K562 (cell line): Measurements from ENCODE around the gene TGFBR2. TPM values are rescaled to one million over a fixed set of nuclear protein-coding genes. Genes with fewer than 3 reads are reported as not detected.

Source experiments
- ATAC-seq: fragments of 200-7000 bp; cut with Tn5 transposase; 3 replicates; pipeline ENCODE4 v1.9.1; 2020; ENCODE audit warnings: moderate library complexity
- BruUV-seq: library from RNA; stranded (reverse); fragments of 400-500 nt; replicated peaks from 2 replicates; lab custom pipeline; 2021; lab: Mats Ljungman, UMichigan
- CTCF ChIA-PET: fragments of 300-600 bp; formaldehyde crosslinking; extraction: SDS; loops from one replicate; lab custom pipeline; 2021; ENCODE audit warnings: low intra/inter-chr PET ratio; lab: Yijun Ruan, JAX
- POLR2A ChIA-PET: fragments of 300-600, 350-650 bp; sonication (Branson Sonifier 250); formaldehyde crosslinking; extraction: SDS; loops from one replicate; lab custom pipeline; 2021; ENCODE audit warnings: antibody characterized with exemption, inconsistent platforms; lab: Yijun Ruan, JAX
- DNase-seq, 4 experiments: peaks; one replicate each; pipeline versions ENCODE4 v3.0.0 to v3.0.0-alpha.2; 2011 to 2018; ENCODE audit warnings: low spot score in 3 of 4, mixed read lengths in 3 of 4; ENCODE audit errors: extremely low read depth in 1 of 4
- FAIRE-seq: peaks from 2 replicates; lab custom pipeline; 2011; peaks lifted over from hg19 to GRCh38; lab: Jason Lieb, UNC
- H2AFZ ChIP-seq: 2 replicates; pipeline ENCODE4 v1.6.0; 2011; ENCODE audit warnings: low read depth, low read length, control low read depth, inconsistent platforms
- H3K27ac ChIP-seq: fragments of 200-600 bp; 3 replicates; pipeline ENCODE4 v1.8.0; 2011; ENCODE audit warnings: low read depth, mild to moderate bottlenecking, control low read depth, inconsistent platforms, low read length, moderate library complexity, mixed read lengths; ENCODE audit errors: extremely low read depth
- H3K27me3 ChIP-seq, 2 experiments: fragments of 300-600 bp in 1 of 2; 2 replicates in 1 of 2; 3 replicates in 1 of 2; pipeline versions ENCODE4 v1.6.0 to v1.8.0; 2011; ENCODE audit warnings: inconsistent platforms in 2 of 2, low read length in 2 of 2, mild to moderate bottlenecking in 1 of 2, mixed read lengths in 1 of 2, moderate library complexity in 1 of 2; ENCODE audit not compliant: control insufficient read depth in 2 of 2, insufficient read depth in 2 of 2
- H3K36me3 ChIP-seq: fragments of 300-600 bp; 3 replicates; pipeline ENCODE4 v1.8.0; 2011; ENCODE audit warnings: mild to moderate bottlenecking, low read length, inconsistent platforms; ENCODE audit not compliant: control insufficient read depth, insufficient read depth
- H3K4me1 ChIP-seq, 2 experiments: fragments of 200-600 bp in 1 of 2; replicated peaks in 1 of 2; 2 replicates in 1 of 2; 3 replicates in 1 of 2; pipeline versions ENCODE4 v1.5.1 to v1.8.0; 2011; ENCODE audit warnings: inconsistent platforms in 2 of 2, low read length in 2 of 2, mild to moderate bottlenecking in 1 of 2, mixed read lengths in 1 of 2, moderate library complexity in 1 of 2; ENCODE audit not compliant: control insufficient read depth in 2 of 2, insufficient read depth in 2 of 2
- H3K4me2 ChIP-seq: 2 replicates; pipeline ENCODE4 v1.6.1; 2011; ENCODE audit warnings: low read length, control low read depth, inconsistent platforms, mixed read lengths; ENCODE audit not compliant: insufficient read depth
- H3K4me3 ChIP-seq: fragments of 200-600 bp; sonication (generic), shearing (Covaris generic); 2 replicates; pipeline ENCODE4 v1.5.1; 2016; ENCODE audit warnings: control low read depth, inconsistent platforms
- H3K79me2 ChIP-seq: fragments of 200-600 bp; 3 replicates; pipeline ENCODE4 v1.8.0; 2011; ENCODE audit warnings: low read length, inconsistent platforms; ENCODE audit not compliant: control insufficient read depth, insufficient read depth
- H3K9ac ChIP-seq, 2 experiments: 2 replicates each; pipeline versions ENCODE4 v1.6.0 to v1.6.1; 2011; ENCODE audit warnings: low read depth in 2 of 2, low read length in 2 of 2, control low read depth in 1 of 2, inconsistent platforms in 1 of 2, mild to moderate bottlenecking in 1 of 2, mixed read lengths in 1 of 2; ENCODE audit not compliant: insufficient read depth in 1 of 2
- H3K9me1 ChIP-seq: one replicate; pipeline ENCODE4 v1.6.0; 2011; ENCODE audit warnings: inconsistent platforms, mild to moderate bottlenecking, low read length, moderate library complexity; ENCODE audit not compliant: control insufficient read depth, insufficient read depth
- H3K9me3 ChIP-seq: replicated peaks from 2 replicates; pipeline ENCODE4 v1.5.1; 2011; ENCODE audit warnings: low read depth, low read length, inconsistent platforms; ENCODE audit not compliant: control insufficient read depth, insufficient read depth
- H4K20me1 ChIP-seq: replicated peaks from 2 replicates; pipeline ENCODE4 v1.6.1; 2011; ENCODE audit warnings: low read length, inconsistent platforms, mixed read lengths; ENCODE audit not compliant: control insufficient read depth, insufficient read depth
- DNMT1 ChIP-seq: fragments of 450-650 bp; IDR thresholded peaks from 2 replicates; pipeline ENCODE4 v1.6.1; 2016; ENCODE audit warnings: antibody characterized with exemption, mild to moderate bottlenecking
- EHMT2 ChIP-seq: fragments of 450-650 bp; IDR thresholded peaks from 2 replicates; pipeline ENCODE4 v1.6.1; 2018; ENCODE audit warnings: antibody characterized with exemption
- KHSRP ChIP-seq: fragments of 450-650 bp; IDR thresholded peaks from 2 replicates; pipeline ENCODE4 v1.6.1; 2017
- PHB ChIP-seq: fragments of 250-450 bp; sonication (Bioruptor Pico); IDR thresholded peaks from 2 replicates; pipeline ENCODE4 v1.5.0; 2021
- ZNF165 ChIP-seq: fragments of 250-450 bp; sonication (Bioruptor Pico); IDR thresholded peaks from 2 replicates; pipeline ENCODE4 v1.4.0; 2020; ENCODE audit warnings: borderline replicate concordance
- ZNF282 ChIP-seq: sonication (generic); formaldehyde crosslinking; IDR thresholded peaks from 2 replicates; pipeline ENCODE4 v1.8.1; 2023; ENCODE audit warnings: missing genetic modification reagents
- WGBS: fragments of 100-300 bp; shearing (Covaris generic); methylation state at CpG from one replicate; pipeline ENCODE4 v1.1.6; 2016; ENCODE audit warnings: low coverage, mixed read lengths; ENCODE audit not compliant: insufficient coverage; ENCODE audit errors: missing lambda C conversion rate; 5-methylcytosine and 5-hydroxymethylcytosine counted together
- in situ Hi-C: fragments of 300-500 bp; cut with MboI; formaldehyde crosslinking; loops from 4 replicates; pipeline ENCODE4 v1.15.0; 2018; ENCODE audit warnings: inconsistent platforms, mixed read lengths
- intact Hi-C: fragments of 100-400 bp; cut with micrococcal nuclease; formaldehyde crosslinking; loops from 2 replicates; pipeline ENCODE4 v1.14.2; 2022
- polyA plus RNA-seq, 8 experiments: library from polyadenylated mRNA; depleted of rRNA in 4 of 8; stranded (reverse) in 5 of 8; unstranded in 3 of 8; fragments of >200 nt; fragmentation: Nextera tagmentation in 2 of 8; fragmentation: Illumina TruSeq in 1 of 8; extraction: Ambion mirVana in 2 of 8; extraction: Trizol in 1 of 8; gene quantifications; 2 replicates each; pipeline versions ENCODE4 v1.2.1 to v1.2.3, GENCODE V29; 2011 to 2014; ENCODE audit warnings: inconsistent platforms in 1 of 8, missing spikeins in 1 of 8
- total RNA-seq, 7 experiments: library from RNA; depleted of rRNA in 6 of 7; stranded (reverse); fragments of >200 nt in 6 of 7; fragmentation: Illumina TruSeq in 2 of 7; extraction: Trizol in 2 of 7; gene quantifications; 2 replicates each; pipeline versions ENCODE4 v1.2.1 to v1.2.3, GENCODE V29; 2011 to 2021; ENCODE audit warnings: low replicate concordance in 1 of 7
- TF ChIP-seq, protein P1 (sequence below): fragments of 450-650 bp; IDR thresholded peaks from 2 replicates; pipeline ENCODE4 v1.6.1; 2017; ENCODE audit warnings: antibody characterized with exemption
- TF ChIP-seq, protein P2 (sequence below): fragments of 450-650 bp; IDR thresholded peaks from 2 replicates; pipeline ENCODE4 v1.6.1; 2017; ENCODE audit warnings: antibody characterized with exemption, mild to moderate bottlenecking

Gene TGFBR2
- total and polyA plus RNA-seq, 9 of the 15 experiments (the other 6 are each of a cell fraction or from before 2014, with no cell fraction given), result 0.11 to 0.84 (median 0.24) TPM

DNA sequence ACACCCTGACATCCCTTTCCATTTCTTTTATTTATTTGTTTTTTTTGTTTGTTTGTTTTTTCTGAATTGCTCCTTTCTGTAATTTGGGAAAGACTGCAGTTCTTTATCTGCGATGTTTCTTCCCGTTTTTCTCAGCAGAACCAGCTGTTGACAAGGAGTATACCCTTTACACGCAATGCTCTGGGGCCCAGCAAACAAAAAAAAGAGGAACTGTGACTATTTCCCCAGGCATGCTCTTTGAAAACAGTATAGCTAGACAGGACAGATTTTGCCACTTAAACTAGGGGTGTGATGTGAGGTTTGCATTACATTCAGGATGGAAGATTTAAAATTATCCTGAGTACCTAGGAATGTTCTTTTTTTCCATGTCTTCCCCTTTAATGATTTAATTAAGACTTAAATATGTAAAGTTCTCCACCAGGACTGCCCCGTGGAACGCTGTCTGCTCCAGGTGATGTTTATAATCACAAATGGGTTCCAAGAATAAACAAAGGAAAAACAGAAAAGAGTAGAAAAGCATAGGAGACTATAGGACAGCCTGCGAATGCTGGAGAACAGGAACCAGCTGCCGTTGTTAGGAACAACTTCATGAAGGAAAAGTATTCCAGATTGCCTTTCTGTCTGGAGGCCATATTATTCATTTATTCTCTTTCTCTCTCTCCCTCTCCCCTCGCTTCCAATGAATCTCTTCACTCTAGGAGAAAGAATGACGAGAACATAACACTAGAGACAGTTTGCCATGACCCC, 43.3 kb downstream of the TGFBR2 start:
- in situ Hi-C loops (no loop called here), intact Hi-C loops (no loop called here)
- ChIA-PET POLR2A (no interaction called here), CTCF (no interaction called here)
- H4K20me1 ChIP-seq, result no peaks in the 10 kb centered on the region
- H3K79me2 ChIP-seq, result no peaks in the 10 kb centered on the region
- H3K9me1 ChIP-seq, result no peaks in the 10 kb centered on the region
- no peak overlapping the region for H3K4me2 ChIP-seq
- H3K9me3 ChIP-seq, result no peaks in the 10 kb centered on the region; the same call in 1 of the 2 replicates
- no peaks in the 10 kb centered on the region for H3K36me3 ChIP-seq
- H2AFZ ChIP-seq, result no peak overlapping the region
- no TSS peak for BruUV-seq
- FAIRE-seq (no peak), ATAC-seq (no peak), DNase-seq (no peak)
- no peaks in the 10 kb centered on the region for H3K4me1 ChIP-seq
- no peak overlapping the region for H3K27ac ChIP-seq
- no peak overlapping the region for H3K4me3 ChIP-seq
- no peak overlapping the region for H3K9ac ChIP-seq
- H3K27me3 ChIP-seq, result no peaks in the 10 kb centered on the region
- 3% methylated on average over 9 of the region's 9 CpGs for WGBS
- TF ChIP-seq ZNF165 (CRISPR knock-in tag), result no peak
- TF ChIP-seq, protein P1, sequence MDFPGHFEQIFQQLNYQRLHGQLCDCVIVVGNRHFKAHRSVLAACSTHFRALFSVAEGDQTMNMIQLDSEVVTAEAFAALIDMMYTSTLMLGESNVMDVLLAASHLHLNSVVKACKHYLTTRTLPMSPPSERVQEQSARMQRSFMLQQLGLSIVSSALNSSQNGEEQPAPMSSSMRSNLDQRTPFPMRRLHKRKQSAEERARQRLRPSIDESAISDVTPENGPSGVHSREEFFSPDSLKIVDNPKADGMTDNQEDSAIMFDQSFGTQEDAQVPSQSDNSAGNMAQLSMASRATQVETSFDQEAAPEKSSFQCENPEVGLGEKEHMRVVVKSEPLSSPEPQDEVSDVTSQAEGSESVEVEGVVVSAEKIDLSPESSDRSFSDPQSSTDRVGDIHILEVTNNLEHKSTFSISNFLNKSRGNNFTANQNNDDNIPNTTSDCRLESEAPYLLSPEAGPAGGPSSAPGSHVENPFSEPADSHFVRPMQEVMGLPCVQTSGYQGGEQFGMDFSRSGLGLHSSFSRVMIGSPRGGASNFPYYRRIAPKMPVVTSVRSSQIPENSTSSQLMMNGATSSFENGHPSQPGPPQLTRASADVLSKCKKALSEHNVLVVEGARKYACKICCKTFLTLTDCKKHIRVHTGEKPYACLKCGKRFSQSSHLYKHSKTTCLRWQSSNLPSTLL, result no peak
- no peak for TF ChIP-seq EHMT2
- no peak for TF ChIP-seq KHSRP
- no peak for TF ChIP-seq DNMT1
- TF ChIP-seq ZNF282 (CRISPR knock-in tag), result no peak
- no peak for TF ChIP-seq PHB (CRISPR knock-in tag)
- TF ChIP-seq, protein P2, sequence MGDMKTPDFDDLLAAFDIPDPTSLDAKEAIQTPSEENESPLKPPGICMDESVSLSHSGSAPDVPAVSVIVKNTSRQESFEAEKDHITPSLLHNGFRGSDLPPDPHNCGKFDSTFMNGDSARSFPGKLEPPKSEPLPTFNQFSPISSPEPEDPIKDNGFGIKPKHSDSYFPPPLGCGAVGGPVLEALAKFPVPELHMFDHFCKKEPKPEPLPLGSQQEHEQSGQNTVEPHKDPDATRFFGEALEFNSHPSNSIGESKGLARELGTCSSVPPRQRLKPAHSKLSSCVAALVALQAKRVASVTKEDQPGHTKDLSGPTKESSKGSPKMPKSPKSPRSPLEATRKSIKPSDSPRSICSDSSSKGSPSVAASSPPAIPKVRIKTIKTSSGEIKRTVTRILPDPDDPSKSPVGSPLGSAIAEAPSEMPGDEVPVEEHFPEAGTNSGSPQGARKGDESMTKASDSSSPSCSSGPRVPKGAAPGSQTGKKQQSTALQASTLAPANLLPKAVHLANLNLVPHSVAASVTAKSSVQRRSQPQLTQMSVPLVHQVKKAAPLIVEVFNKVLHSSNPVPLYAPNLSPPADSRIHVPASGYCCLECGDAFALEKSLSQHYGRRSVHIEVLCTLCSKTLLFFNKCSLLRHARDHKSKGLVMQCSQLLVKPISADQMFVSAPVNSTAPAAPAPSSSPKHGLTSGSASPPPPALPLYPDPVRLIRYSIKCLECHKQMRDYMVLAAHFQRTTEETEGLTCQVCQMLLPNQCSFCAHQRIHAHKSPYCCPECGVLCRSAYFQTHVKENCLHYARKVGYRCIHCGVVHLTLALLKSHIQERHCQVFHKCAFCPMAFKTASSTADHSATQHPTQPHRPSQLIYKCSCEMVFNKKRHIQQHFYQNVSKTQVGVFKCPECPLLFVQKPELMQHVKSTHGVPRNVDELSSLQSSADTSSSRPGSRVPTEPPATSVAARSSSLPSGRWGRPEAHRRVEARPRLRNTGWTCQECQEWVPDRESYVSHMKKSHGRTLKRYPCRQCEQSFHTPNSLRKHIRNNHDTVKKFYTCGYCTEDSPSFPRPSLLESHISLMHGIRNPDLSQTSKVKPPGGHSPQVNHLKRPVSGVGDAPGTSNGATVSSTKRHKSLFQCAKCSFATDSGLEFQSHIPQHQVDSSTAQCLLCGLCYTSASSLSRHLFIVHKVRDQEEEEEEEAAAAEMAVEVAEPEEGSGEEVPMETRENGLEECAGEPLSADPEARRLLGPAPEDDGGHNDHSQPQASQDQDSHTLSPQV, result no peak
